GM18505 (cell line): ENCODE data around the gene IL1RN.

ENCODE experiments used
- ATAC-seq: cut with Tn5 transposase; IDR thresholded peaks from one replicate; pipeline ENCODE4 v1.9.1; 2021; ENCODE audit not compliant: unreplicated experiment
- POLR2A ChIP-seq: IDR thresholded peaks from 4 replicates; pipeline ENCODE4 v1.6.1; 2011; ENCODE audit warnings: borderline replicate concordance; ENCODE audit not compliant: insufficient read depth, insufficient read length; ENCODE audit errors: extremely low read depth

Gene IL1RN

GRCh38 chr2:113127646-113128570 is 510 bp downstream of the IL1RN start:
- no peak for ATAC-seq
- no peak for TF ChIP-seq POLR2A

GRCh38 chr2:113129519-113130078 is 2.2 kb downstream of the IL1RN start:
- no peak for ATAC-seq
- no peak for TF ChIP-seq POLR2A

GRCh38 chr2:113131352-113132185 is 4.2 kb downstream of the IL1RN start:
- no peak for ATAC-seq
- no peak for TF ChIP-seq POLR2A

DNA sequence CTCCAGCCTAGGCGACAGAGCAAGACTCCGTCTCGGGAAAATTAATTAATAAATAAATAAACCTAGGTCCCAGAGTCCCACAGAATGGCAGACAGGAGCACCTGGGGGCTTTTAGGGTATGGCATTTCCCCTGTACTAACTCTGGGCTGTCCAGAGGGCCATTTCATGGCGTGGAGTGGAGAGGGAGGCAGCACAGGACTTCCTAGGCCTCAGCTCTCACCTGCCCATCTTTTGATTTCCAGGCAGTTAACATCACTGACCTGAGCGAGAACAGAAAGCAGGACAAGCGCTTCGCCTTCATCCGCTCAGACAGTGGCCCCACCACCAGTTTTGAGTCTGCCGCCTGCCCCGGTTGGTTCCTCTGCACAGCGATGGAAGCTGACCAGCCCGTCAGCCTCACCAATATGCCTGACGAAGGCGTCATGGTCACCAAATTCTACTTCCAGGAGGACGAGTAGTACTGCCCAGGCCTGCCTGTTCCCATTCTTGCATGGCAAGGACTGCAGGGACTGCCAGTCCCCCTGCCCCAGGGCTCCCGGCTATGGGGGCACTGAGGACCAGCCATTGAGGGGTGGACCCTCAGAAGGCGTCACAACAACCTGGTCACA is 5.1 kb downstream of the IL1RN start:
- no peak for ATAC-seq
- no peak for TF ChIP-seq POLR2A

DNA sequence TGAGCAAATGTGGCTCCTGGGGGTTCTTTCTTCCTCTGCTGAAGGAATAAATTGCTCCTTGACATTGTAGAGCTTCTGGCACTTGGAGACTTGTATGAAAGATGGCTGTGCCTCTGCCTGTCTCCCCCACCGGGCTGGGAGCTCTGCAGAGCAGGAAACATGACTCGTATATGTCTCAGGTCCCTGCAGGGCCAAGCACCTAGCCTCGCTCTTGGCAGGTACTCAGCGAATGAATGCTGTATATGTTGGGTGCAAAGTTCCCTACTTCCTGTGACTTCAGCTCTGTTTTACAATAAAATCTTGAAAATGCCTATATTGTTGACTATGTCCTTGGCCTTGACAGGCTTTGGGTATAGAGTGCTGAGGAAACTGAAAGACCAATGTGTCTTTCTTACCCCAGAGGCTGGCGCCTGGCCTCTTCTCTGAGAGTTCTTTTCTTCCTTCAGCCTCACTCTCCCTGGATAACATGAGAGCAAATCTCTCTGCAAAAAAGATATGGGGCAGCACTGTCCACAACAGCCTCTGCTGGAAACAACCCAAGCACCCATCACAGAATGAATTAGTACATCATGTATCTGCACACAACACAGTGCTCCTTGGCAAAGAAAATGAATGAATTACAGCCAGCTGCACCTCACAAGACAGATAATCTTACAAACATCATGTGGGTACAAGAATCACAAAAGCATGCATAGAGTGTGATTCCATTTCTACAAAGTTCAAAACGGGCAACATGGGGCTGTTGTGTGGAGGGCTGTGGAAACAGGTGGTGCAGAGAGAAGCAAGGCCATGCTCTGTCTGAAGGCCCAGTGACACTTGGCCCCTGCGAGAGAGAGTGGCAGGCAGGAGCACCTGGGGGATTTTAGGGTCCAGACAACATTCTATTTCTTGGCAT is 6.6 kb downstream of the IL1RN start:
- no peak for ATAC-seq
- no peak for TF ChIP-seq POLR2A

DNA sequence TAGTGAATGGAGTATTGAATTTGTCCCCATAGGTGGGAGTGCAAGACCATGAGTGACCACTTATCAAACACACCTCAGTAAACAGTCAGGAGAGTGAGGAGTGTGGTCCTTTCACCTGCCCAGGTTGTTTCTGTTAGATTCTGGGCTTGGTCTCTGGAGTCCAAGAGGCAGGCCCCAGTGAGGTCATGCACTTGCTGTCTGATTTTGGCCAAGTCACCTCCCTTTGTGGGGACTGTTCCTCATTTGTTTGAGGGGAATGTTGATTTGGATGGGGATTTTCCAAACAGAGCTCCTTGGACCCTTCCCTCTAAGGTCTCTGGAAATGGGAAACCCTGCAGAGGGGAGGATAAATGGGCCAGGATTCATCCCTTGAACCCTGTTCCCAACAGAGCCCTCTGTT is 7.3 kb downstream of the IL1RN start:
- TF ChIP-seq POLR2A: no peak
- no peak for ATAC-seq

- ATAC-seq: no peak
- no peak for TF ChIP-seq POLR2A
These were observed 7.9 kb downstream of the IL1RN start for GRCh38 chr2:113135317-113135716.

DNA sequence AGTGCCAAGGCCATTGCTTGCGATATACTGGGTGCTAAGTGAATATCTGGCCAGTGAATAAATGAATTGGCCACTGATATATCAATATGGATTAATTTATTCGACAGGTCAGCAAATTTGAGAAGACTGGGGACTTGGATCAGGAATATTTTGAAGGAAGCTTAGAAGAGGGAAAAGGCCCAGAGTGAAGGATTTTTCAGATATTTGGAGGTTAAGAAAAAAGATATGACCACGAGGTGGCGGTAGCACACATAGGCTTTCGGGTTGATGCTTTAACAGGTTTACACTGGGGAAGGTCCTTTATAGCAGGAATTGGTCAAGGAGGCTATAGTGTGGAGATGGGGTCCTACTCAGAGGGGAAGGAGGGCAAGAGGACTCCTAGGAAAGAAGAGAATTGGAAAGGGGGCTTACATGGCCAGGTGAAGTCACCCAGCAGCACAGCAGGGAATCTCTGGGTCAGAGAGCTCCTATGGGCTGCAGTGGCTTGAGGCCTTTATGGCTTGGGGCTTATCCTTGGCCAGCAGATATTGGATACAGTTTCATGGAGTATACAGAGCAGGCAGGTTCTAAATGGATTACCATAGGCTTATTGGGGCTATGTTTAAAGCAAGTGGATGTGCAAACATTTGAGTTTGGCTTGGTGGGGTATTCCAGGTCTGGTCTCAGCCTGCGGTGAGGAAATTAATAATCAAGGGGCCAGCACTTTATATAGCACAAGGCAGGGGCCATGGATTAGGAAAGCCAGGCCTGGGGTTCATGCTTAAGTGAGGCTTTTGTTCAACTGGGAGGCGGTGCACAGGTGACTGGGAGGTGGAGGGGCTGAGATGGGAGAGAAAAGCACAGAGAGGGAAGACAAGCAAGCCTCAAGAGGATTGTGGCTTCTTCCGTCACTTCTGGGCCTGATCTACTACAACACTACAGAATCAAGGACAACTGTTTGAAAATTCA is 9.7 kb downstream of the IL1RN start:
- no peak for ATAC-seq
- TF ChIP-seq POLR2A: no peak

DNA sequence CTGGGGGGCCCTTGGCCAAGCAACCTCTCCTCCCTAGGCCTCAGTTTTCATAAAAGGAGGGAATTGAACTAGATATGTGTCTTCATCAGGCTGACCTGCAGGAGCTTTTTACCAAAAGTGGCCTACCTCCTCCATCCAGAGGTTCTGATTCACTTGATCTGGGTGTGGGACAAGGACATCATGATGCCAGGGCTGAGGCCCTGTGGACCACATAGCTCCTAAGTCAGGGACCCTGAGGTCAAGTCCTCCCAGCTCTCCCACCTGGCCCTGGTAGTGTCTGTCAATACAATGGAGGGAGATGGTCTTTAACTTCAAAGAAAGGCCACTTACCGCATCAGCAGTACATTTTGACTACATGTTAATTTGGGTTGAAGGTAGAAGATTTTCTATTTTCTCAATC is 10.4 kb downstream of the IL1RN start:
- ATAC-seq: no peak
- no peak for TF ChIP-seq POLR2A

DNA sequence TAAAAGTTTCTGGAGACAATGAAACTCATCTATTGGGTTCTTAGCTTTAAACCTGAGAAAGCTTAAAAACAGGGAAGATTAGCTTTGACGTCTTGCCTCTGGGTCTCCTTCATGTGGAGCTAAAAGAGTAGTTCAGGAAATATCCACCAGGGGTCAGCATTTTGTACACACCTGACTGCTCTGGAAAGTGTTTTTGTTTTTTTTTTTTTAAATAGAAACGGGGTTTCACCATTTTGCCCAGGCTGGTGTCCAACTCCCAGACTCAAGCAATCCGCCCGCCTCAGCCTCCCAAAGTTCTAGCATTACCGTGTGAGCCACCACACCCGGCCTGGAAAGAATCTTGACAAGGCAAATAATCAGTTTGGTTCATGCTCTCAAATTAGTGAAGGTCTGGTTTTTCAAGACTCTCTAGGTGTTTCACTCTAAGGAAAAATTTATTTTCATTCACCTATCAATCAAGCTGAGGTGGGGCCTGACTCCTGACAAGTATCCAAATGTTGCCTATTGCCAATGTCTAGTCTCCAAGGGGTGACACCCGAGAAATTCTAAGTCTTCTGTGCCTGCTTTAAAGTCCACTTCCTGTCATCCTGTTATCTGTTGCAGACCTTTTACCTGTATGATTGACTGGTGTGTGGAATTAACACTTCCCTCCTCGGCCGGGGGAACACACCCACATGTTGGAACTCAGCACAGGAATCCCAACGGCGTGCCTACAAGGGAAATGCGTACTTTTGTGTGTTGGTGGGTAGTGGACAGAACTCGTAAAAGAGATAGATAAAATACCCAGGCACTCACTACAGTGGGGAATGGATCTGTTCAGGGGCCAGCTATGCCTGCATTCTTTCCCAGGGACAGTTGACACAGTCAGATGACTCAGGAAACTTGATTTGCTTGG is 11.3 kb downstream of the IL1RN start:
- TF ChIP-seq POLR2A: no peak
- ATAC-seq: no peak

GRCh38 chr2:113141451-113141850 is 14.1 kb downstream of the IL1RN start:
- no peak for ATAC-seq
- no peak for TF ChIP-seq POLR2A

DNA sequence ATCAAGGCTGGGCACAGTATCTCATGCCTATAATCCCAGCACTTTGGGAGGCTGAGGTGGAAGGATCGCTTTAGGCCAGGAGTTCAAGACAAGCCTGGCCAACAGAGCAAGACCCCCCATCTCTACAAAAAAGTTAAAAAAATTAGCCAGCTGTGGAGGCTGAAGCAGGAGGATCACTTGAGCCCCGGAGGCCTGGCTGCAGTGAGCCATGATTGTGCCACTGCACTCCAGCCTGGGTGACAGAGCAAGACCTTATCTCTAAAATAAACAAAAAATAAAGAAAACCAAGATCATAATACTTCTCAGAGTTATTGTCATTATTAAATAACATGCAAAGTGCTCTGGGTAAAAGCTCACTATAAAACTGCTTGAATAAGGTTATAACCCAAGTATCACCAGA is 14.9 kb downstream of the IL1RN start:
- no peak for ATAC-seq
- TF ChIP-seq POLR2A: no peak
